ENCODE measurements around the gene SPATS2.

DNA sequence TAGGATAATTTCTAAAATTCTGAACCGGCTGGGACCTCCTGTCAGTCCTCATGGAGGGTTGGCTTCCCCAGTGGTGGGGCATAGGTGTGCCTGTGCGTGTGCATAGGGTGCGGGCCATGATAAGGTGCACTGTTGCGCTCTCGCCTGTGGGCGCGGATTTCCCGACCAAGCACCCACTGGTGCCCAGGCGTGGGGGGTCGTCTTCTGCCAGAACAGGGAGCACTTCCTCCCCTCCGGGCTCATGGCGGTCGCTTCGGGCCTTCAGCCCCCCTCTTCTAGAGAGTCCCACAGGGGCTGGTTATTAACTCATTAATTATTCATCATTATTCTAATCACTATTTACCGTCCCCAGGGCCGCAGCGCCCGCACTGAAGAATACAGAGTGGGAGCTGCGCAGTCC is 33.0 kb upstream of the SPATS2 start:
- TF ChIP-seq YY1 (IDR thresholded peaks at IDR 0.05; ENCODE audit: insufficient read depth, insufficient read length) (no peak), ZNF274 (IDR thresholded peaks at IDR 0.05; ENCODE audit: low read depth, low read length) (no peak), SUZ12 (IDR thresholded peaks at IDR 0.05; ENCODE audit: extremely low read depth, insufficient read depth, insufficient read length) (no peak)
